AG09319 (cell line): ENCODE results near the gene ESR2.
"Not testable (repeated sequence)": the region's sequence is repeated elsewhere in the genome, so short reads cannot be mapped to it uniquely, and the experiment has no call there.

ENCODE experiments used
- DNase-seq: peaks from one replicate; pipeline ENCODE4 v3.0.0-alpha.2; 2010; ENCODE audit warnings: low read depth; ENCODE audit errors: extremely low read depth
- TF ChIP-seq, protein P1 (sequence below): IDR thresholded peaks from 2 replicates; pipeline ENCODE4 v1.5.1; 2011; ENCODE audit warnings: low read depth, mild to moderate bottlenecking, inconsistent platforms, low read length, moderate library complexity

ESR2 gene

DNA sequence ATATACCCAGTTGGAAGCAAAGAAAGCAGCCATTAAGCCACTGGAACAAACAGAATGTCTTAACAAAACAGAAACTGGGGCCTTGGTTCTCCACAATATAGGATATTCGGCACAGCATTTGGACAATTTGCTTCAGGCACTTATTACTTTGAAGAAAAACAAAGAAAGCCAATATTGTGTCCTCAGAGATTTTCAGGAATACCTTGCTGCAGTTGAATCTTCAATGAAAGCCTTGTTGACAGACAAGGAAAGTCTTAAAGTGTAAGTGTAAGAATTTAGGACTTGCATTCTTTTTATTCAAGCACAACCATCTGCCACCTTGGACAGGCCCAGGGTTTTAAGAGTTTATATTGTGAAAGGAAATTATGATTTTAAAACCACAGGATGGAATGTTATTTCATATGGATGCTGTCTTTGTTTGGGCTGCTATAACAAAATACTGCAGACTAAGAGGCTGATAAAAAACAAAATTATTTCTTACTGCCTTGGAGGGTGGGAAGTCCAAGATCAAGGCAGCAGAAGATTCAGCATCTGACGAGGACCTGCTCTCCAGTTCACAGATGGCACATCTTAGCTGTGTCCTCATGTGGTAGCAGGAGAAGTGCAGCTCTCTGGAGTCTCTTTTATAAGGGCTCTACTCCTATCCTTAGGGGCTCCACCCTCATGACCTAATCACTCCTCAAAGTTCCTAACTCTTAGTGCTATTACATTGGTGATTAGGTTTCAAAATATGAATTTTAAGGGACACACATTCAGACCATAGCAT is 244.4 kb downstream of the ESR2 start:
- DNase-seq: no peak

DNA sequence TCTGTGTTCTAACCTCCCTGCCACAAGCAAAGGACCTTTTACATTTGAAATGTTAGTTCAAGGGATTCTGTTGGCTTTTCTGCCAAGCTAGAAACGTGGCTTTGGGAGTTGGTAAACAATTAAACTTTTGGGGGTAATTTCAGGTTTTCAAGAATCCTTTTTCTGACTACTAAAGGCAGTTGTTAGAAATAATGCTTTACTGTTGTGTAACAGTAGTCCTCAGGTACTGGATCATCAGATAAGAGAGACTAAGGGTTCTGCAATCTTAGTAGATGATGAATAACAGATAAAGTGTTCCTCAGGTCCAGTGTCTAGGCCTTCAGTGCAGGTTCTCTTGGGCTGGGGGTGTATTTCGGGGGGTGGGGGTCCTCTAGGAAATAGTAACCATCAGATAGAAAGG is 249.1 kb downstream of the ESR2 start:
- no peak for DNase-seq
- TF ChIP-seq, protein P1, sequence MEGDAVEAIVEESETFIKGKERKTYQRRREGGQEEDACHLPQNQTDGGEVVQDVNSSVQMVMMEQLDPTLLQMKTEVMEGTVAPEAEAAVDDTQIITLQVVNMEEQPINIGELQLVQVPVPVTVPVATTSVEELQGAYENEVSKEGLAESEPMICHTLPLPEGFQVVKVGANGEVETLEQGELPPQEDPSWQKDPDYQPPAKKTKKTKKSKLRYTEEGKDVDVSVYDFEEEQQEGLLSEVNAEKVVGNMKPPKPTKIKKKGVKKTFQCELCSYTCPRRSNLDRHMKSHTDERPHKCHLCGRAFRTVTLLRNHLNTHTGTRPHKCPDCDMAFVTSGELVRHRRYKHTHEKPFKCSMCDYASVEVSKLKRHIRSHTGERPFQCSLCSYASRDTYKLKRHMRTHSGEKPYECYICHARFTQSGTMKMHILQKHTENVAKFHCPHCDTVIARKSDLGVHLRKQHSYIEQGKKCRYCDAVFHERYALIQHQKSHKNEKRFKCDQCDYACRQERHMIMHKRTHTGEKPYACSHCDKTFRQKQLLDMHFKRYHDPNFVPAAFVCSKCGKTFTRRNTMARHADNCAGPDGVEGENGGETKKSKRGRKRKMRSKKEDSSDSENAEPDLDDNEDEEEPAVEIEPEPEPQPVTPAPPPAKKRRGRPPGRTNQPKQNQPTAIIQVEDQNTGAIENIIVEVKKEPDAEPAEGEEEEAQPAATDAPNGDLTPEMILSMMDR: no peak

More for the DNA sequence above, 244.4 kb downstream of the ESR2 start:
- TF ChIP-seq, protein P1: no peak

DNA sequence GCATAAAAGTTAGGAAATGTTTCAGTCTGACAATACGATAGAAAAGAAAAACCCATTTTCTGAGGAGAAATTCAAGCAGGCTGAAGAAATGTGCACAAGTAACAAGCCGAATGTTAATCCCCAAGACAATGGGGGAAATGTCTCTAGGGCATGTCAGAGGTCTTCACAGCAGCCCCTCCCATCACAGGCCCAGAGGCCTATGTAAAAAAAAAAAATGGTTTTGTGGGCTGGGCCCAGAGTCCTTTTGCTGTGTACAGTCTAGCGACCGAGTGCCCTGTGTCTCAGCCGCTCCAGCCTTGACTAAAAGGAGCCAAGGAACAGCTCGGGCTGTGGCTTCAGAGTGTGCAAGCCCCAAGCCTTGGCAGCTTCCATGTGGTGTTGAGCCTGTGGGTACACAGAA is 250.9 kb downstream of the ESR2 start:
- not testable (repeated sequence) for DNase-seq

DNA sequence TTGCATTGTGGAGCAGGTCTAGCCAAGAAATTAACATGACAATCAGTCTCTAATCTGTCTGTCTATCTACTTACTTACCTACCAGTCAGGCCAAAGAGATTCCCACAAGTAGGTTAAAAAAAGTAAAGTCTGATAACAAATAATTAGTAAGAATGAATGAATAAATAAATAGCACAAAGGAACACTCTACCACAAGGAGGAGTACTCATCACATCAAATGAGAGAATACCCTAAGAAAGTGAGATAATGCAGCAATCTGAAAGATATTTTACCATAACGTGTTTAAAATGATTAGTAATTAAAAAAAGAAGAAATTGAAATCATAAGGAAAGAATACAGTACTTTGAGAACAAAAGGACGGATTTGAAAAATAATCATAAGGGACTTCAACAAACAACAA is 254.1 kb downstream of the ESR2 start:
- TF ChIP-seq, protein P1: peak; percentile 37
- DNase-seq: no peak

DNA sequence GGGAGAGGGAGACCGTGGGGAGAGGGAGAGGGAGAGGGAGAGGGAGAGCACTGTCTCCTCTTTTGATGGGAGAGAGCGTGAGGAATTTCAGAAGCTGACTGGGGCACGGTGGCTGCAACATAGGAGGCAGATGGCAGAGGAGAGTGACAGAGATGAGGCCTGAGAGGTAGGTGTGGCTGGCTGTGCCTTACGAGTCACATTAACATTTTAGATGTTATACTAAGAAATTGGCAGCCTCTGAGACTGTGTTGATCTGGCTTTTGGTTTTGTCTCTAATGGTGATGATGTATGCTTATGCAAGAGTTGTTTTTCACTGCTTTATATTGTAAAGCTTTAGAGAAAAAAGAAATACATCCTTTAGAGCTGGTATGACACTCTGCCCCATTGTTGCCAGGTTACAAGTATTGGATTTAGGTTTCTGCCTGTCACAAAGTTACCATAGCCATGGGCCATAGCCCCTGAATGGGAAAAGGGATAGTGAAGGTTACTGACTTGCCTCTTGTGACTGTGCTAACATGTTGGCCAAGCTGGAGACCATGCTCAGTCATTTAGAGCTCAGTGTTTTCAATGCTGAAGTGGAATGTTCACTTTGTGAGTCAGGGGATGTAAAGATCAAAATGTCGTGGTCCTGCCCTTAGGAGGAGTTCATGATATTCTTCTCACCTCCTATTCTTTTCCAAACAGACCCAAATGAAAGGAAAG is 255.2 kb downstream of the ESR2 start:
- DNase-seq: no peak
- TF ChIP-seq, protein P1: no peak

DNA sequence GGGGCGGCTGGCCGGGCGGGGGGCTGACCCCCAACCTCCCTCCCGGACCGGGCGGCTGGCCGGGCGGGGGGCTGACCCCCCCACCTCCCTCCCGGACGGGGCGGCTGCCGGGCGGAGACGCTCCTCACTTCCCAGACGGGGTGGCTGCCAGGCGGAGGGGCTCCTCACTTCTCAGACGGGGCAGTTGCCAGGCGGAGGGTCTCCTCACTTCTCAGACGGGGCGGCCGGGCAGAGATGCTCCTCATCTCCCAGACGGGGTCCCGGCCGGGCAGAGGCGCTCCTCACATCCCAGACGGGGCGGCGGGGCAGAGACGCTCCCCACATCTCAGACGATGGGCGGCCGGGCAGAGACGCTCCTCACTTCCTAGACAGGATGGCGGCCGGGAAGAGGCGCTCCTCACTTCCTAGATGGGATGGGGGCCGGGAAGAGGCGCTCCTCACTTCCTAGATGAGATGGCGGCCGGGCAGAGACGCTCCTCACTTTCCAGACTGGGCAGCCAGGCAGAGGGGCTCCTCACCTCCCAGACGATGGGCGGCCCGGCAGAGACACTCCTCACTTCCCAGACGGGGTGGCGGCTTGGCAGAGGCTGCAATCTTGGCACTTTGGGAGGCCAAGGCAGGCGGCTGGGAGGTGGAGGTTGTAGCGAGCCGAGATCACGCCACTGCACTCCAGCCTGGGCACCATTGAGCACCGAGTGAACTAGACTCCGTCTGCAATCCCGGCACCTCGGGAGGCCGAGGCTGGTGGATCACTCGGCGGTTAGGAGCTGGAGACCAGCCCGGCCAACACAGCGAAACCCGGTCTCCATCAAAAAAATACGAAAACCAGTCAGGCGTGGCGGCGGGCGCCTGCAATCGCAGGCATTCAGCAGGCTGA is 256.1 kb downstream of the ESR2 start:
- not testable (repeated sequence) for DNase-seq

DNA sequence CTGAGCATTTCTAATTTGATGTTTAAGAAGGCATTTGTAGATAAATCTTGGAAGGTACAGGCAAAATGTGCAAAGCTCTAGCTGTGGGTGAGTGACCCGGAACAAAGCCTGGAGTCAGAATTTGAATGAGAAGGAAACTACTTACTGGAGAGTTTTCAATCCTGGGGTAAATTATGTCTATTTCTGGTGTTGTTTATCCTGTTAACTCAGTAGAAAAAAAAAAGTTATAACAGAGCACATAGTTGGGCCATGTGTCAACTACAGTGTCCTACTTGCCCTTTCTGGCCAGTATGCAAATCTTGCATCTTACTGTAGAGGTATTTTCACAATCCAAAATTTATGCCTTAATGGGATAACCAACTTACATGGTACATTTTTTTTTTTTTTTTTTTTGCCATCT is 259.0 kb downstream of the ESR2 start:
- peak; percentile 12 for DNase-seq
- TF ChIP-seq, protein P1: no peak
